Colonic mucosa (tissue), 4 donors: ENCODE results near the gene UBAP2. TPM values are rescaled to one million over a fixed set of nuclear protein-coding genes. Genes with fewer than 3 reads are reported as not detected.
A peak's percentile ranks its signal among the peaks of the same experiment; 100 is the strongest.

Source experiments
- DNase-seq: peaks from one replicate; pipeline ENCODE4 v3.0.0-alpha.2; 2020
- H3K27ac ChIP-seq: fragments of 200-600 bp; one replicate; pipeline ENCODE4 v1.8.0; 2021
- H3K27me3 ChIP-seq: fragments of 200-600 bp; one replicate; pipeline ENCODE4 v1.8.0; 2021
- H3K36me3 ChIP-seq: fragments of 200-600 bp; one replicate; pipeline ENCODE4 v1.8.0; 2021
- H3K4me1 ChIP-seq: fragments of 200-600 bp; one replicate; pipeline ENCODE4 v1.8.0; 2021; ENCODE audit warnings: mild to moderate bottlenecking
- H3K4me3 ChIP-seq: fragments of 200-600 bp; one replicate; pipeline ENCODE4 v1.8.0; 2021
- H3K9ac ChIP-seq, 2 donors: one replicate each; pipeline ENCODE4 v1.7.0; 2013; ENCODE audit warnings: control low read depth in 2 of 2, low read depth in 2 of 2, low read length in 2 of 2
- H3K9me3 ChIP-seq: fragments of 200-600 bp; one replicate; pipeline ENCODE4 v1.8.0; 2021
- CTCF ChIP-seq: fragments of 200-600 bp; IDR thresholded peaks from one replicate; pipeline ENCODE4 v1.8.0; 2022; ENCODE audit warnings: antibody characterized with exemption, mild to moderate bottlenecking
- intact Hi-C: fragments of 100-400 bp; cut with DNase I; formaldehyde crosslinking; loops from one replicate; pipeline ENCODE4 v1.14.1; 2022
- total RNA-seq, 2 donors: library from RNA; stranded (reverse); fragmentation: NEBNext Ultra II Directional in 1 of 2; extraction: Animal tissue kit (Norgen Biotek cat#: 25700) in 1 of 2; gene quantifications; one replicate each; pipeline ENCODE4 v1.2.1, GENCODE V29; 2021
- donor health status: healthy.
- donor health status: DM: no; HTN: no; CAD: no.
- donor health status: DM: no; HTN: no; CAD: no.

Gene UBAP2, protein sequence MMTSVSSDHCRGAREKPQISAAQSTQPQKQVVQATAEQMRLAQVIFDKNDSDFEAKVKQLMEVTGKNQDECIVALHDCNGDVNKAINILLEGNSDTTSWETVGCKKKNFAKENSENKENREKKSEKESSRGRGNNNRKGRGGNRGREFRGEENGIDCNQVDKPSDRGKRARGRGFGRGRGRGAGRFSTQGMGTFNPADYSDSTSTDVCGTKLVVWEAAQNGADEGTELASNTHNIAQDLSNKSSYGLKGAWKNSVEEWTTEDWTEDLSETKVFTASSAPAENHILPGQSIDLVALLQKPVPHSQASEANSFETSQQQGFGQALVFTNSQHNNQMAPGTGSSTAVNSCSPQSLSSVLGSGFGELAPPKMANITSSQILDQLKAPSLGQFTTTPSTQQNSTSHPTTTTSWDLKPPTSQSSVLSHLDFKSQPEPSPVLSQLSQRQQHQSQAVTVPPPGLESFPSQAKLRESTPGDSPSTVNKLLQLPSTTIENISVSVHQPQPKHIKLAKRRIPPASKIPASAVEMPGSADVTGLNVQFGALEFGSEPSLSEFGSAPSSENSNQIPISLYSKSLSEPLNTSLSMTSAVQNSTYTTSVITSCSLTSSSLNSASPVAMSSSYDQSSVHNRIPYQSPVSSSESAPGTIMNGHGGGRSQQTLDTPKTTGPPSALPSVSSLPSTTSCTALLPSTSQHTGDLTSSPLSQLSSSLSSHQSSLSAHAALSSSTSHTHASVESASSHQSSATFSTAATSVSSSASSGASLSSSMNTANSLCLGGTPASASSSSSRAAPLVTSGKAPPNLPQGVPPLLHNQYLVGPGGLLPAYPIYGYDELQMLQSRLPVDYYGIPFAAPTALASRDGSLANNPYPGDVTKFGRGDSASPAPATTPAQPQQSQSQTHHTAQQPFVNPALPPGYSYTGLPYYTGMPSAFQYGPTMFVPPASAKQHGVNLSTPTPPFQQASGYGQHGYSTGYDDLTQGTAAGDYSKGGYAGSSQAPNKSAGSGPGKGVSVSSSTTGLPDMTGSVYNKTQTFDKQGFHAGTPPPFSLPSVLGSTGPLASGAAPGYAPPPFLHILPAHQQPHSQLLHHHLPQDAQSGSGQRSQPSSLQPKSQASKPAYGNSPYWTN
- total RNA-seq = 10 to 100 TPM; 26.9 to 42.0 TPM

DNA sequence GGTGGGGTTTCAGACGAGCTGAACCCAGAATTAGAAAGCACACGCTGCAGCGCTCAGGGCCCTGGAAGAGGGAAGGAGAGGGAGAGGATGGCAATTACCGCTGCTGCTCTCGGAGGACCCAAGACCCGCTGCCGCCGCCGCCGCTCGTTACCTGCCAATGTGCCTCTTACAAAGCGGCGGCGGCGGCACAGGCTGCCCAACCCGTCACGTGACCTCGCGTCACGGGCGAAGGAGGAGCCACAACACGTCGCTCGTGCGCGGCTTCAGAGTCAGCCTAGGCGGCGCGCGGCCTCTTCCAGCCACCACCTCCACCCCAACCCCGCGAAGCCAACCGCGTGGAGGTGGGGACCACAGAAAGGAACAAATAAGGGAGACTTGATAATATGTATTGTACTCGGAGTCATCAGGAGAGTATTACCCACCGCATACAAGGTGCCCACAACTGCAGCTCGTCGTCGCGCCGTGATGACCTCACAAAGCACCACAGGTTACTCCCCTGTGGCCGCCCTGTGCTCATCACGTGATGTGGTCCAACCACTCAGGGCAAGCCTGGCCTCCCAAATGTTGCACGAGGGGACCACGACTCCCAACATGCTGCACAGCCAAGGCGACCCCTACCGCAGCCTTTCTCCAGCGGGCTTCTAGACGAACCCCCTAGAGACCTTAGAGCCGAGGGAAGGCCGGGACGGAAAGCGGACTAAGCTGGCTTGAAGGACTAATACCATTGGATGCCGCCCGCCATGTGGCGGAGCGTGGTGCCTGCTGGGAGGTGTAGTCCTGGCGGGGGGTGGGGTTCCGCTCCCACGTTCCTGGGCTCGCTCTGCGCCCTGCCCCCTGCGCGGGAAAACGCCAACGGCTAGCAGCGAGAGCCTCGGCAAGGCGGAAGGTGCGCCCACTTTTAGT, at the start of gene UBAP2:
TSS of gene UBAP2 (minus strand) at position 161 of the 903 bp plus-strand sequence. CDS start 31,739 bp downstream, outside the sequence.
- intact Hi-C loops = no loop called here

GRCh38 chr9:34098307-34098706, 49.6 kb upstream of the UBAP2 start:
- H3K27me3 ChIP-seq = no peaks in the 10 kb centered on the region
- intact Hi-C loops = loop anchor here (10.0 kb wide), 2 partner anchors 56 to 156 kb away; no protein-coding TSS in a partner anchor
- peaks cover 20% of the 10 kb centered on the region for H3K36me3 ChIP-seq
- no peaks in the 10 kb centered on the region for H3K9me3 ChIP-seq
- no peaks in the 10 kb centered on the region for H3K4me1 ChIP-seq
- TF ChIP-seq CTCF = no peak
- DNase-seq = no peak
- no peak overlapping the region for H3K4me3 ChIP-seq
- H3K9ac ChIP-seq = no peak overlapping the region
- no peak overlapping the region for H3K27ac ChIP-seq

More for the DNA sequence above, at the start of gene UBAP2:
- peak within 1 kb of the TSS; percentile 81 for H3K27ac ChIP-seq
- peak; percentile 98 for DNase-seq
- peak within 1 kb of the TSS; percentile 93 for H3K9ac ChIP-seq
- H3K9me3 ChIP-seq = no peaks in the 10 kb centered on the region
- TF ChIP-seq CTCF = no peak
- H3K27me3 ChIP-seq = no peaks in the 10 kb centered on the region
- peak within 1 kb of the TSS; percentile 69 for H3K4me3 ChIP-seq
- peaks cover 3% of the 10 kb centered on the region for H3K4me1 ChIP-seq
- no peaks in the 10 kb centered on the region for H3K36me3 ChIP-seq

GRCh38 chr9:34097865-34098264, 49.2 kb upstream of the UBAP2 start:
- no peak for DNase-seq
- no peak overlapping the region for H3K4me3 ChIP-seq
- no peaks in the 10 kb centered on the region for H3K27me3 ChIP-seq
- H3K9me3 ChIP-seq = no peaks in the 10 kb centered on the region
- no peaks in the 10 kb centered on the region for H3K4me1 ChIP-seq
- no peak overlapping the region for H3K9ac ChIP-seq
- peaks cover 20% of the 10 kb centered on the region for H3K36me3 ChIP-seq
- no peak overlapping the region for H3K27ac ChIP-seq
- no peak for TF ChIP-seq CTCF
- intact Hi-C loops = loop anchor here (10.0 kb wide), 2 partner anchors 57 to 157 kb away; no protein-coding TSS in a partner anchor

DNA sequence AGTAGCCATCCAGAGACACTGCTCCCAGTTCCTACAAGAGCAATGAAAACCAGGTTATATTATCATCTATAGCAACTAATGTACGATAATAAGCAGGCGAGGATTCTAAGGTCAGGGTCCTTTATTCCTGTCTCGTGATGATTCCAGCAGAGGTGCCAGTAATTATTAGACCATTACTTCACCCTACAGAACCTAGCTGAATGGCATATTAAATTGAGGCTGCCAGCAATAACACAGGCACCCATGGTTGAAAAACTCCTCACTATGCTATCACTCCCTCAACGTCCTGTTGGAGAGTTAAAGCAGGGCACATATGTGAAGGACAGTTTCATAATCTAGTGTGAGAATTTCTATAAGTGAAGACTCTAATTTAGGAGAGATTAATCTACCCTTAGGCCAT, 48.1 kb upstream of the UBAP2 start:
- peaks cover 20% of the 10 kb centered on the region for H3K36me3 ChIP-seq
- no peak for TF ChIP-seq CTCF
- intact Hi-C loops = loop anchor here (10.0 kb wide), 2 partner anchors 58 to 158 kb away; no protein-coding TSS in a partner anchor

More for the DNA sequence above, 48.1 kb upstream of the UBAP2 start:
- DNase-seq = no peak
- no peak overlapping the region for H3K9ac ChIP-seq
- no peak overlapping the region for H3K27ac ChIP-seq
- no peak overlapping the region for H3K4me3 ChIP-seq
- H3K4me1 ChIP-seq = no peaks in the 10 kb centered on the region
- no peaks in the 10 kb centered on the region for H3K27me3 ChIP-seq
- no peaks in the 10 kb centered on the region for H3K9me3 ChIP-seq
